CD4-positive, alpha-beta T cell treated with Interferon alpha-2 for 1 hour (primary cell): ENCODE results near the gene ITPRIP.

Experiments used
- DNase-seq, 2 donors: peaks; one replicate each; pipeline ENCODE4 v3.0.0-alpha.2; 2020 to 2022

ITPRIP gene

DNA sequence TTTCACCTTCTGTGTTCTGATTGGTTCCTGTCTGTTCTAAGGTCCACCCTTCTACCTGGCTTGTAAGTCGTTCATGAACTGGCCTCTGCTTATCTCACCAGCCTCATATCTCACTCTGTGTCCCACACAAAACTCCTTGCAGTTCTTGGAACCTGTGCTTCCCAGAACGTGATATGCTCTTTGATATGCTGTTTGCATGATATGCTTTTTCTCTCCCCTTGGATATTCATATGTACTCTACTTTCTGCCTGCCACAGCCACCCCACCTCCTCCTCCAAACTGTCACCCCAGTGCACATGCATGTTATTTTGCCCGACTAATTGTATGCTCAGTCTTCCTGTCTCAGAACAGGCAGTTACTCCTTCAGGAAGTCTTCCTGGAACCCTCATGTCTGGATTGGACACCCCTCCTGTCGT, 1.9 kb upstream of the ITPRIP start:
- DNase-seq, result no peak

DNA sequence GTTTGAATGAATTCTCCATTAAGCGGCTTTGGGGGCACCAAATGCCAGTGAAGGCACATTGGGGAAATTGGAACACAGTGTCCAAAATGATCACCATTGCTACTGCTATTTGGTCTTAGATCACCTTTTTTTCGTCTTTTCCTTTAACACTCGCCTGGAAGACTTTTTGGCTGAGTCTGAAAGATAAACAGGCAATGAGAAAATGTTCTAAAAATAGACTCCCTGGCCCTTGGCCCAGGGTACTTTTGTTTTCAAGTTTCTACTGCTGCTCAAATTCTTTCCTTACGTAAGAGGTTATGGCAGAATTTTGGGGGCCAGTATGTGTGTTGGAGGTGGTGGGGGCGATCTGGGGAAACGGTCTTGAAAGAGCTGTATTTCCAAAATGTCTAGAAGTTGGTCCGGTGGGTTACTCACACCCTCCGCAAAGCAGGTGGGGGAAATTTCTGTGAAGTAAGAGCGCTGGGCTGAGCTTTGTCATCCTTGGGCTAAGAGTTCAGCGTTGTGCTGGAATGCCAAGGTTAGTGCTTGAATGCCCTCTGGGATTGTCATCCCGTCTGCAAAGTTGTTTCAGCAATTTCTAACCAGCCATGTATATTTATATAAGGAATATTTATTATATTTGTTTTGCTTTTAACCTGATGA, 1.3 kb upstream of the ITPRIP start:
- DNase-seq, result no peak

DNA sequence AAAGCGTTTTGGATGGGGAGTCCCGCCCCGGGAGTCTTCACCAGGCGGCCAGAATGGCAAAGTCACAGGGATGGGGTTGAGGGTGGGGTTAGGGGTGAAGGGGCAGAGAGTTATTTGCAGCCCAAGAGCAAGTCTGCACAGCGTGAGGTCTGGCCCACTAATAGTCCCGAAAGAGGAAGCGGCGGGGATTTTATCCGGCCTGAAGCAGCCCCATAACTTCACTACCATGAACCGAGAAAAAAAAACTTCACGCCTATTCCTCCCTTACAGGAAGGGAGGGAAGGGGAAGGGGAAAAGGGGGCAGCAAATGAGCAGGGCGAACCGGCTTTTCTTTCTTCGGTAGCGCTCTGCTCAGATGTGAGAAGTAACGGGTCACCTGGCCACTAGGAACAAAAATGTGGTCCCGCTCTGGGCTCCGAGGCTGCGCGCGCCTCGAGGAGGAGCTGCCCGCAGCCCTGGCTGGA, 712 bp downstream of the ITPRIP start:
- peak; percentile 52 to 59 for DNase-seq

DNA sequence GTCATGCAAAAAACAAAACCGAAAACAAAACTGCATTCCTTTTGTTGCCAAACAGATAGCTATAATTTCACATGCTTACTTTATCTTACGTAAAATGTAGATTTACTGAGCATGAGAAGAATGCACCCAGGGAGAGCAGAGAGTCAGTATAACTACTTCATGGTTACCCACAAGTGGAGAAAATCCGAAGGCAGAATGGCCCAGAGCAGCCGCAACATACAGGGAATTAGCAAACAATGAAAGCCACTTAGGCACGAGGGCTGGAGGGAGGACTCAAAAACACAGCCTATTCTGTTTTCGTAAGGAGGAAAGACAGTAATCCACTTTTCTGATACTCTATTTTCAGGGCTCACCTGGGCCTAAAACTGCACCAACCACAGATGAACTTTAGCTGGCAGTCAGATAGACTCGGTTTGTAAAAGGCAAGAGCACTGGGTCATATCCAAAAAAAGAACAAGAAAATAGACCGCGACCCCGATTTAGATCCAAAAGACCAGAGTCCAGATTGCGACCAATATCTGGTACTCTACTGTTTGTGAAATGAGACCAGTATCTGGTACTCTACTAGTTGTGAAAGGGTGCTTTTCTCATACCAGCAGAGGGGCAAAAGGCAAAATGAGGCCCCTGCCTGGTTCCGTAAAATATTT, 1.3 kb downstream of the ITPRIP start:
- DNase-seq, result no peak

DNA sequence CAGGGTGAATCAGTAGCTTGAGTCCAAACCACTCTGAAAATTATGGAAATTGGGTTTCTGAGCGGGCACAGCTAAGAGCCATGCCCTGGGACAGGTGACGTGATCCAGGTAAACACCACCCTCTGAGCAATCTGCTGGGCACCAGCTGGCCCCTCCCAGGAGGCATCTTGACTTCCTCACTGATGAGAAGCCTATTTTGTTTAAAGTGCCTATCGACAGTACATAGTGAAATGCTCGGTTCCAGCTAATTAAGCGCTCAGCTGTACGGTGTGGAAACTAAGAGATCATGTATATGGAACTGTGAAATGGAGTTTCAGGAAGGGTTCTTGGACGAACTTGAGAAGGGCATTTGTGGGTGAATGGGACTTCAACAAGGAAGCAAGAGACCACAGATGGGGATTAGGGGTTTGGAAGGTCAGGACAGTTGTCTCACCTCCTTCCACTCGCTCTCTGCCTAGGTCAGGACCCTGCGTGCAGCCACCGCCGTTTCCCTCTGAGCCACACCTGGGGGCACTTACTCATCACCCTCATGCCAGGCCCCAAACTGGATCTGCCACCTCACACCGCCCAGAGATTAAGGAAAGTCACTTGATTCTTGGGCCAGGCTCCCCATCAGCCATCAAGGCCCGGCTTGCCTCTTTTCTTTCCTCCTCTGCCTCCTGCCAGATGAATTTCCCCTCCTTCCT, 3.2 kb downstream of the ITPRIP start:
- no peak for DNase-seq

DNA sequence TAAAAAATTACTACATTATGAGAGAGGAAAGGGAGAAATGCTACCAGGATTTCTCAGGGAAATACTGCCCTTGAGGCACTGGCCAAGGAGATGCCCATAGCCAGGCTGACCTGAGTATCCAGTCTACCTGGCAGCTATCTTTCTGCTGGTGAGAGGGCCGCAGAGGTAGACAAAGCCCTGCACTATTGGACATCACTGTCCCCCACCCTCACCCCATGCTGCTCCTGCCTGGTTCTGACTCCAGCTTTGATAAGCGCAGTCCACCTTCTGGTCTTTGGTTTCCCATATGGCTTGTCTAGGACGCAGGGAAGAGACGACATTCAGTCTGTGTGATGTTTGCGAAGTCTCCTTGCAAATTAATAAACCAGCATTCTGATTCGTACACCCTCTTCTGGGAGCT, 3.7 kb downstream of the ITPRIP start:
- DNase-seq, result no peak

DNA sequence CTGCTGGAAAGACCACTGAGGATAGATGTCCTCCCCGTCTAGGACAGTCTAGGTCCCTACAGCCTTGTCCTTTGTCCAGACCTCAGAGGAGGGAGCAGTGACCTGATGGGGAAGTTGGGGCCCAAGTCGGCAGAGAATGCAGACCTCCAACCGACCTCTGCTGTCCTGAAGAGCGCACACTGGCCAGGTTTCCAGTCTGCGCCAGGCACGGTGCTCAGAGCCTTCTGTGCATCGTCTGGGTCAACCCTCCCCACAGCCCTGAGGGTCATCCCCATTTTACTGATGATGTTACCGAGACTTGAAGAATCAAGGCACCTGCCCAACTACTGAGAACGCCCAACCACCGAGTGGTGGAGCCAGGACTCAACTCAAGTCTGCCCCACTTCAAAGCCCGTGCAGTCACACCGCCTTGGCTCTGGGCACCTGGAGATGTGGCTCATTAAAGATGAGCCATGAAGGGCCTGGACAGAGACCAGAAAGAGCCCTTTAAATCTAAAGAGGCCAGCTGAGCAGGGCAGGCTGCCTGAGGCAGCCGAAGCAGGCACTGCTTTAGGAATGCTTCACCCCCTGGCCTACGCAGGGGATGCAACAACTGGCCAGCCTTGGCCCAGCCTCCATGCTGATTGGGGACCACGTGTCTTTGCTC, 4.4 kb downstream of the ITPRIP start:
- DNase-seq, result no peak

DNA sequence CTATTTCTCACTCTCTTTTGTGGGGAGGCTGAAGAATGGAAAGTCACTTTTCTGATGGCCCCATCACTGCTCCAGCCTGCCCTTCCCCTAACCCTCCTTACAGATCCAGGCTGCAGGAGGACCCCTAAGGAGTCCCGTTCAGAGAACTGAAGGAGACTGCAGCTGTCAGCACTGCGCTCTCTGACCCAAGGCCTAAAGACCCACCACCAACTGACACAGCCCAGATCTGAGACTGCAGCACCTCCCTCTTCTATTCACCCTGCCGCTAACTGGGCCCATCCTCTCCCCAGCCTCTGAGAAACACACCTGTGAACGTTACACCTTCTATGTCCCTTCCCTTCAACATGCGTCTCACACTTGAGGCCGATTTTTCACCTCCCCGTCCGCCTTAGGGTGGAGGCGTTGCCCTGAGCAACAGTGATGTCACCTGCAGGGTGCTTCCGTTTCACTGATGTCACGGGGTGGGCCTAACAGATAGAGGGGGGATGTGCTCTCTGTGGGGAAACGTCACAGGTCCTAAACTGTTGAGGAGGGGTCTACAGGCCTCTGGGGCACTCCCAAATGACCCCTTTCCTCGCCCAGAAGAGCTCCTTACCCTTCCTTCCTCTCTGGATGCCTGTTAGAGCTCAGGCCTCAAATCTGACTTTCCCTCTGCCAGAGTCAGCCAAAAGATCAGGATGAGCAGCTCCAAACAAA, 5.1 kb downstream of the ITPRIP start:
- peak; percentile 76 to 82 for DNase-seq

DNA sequence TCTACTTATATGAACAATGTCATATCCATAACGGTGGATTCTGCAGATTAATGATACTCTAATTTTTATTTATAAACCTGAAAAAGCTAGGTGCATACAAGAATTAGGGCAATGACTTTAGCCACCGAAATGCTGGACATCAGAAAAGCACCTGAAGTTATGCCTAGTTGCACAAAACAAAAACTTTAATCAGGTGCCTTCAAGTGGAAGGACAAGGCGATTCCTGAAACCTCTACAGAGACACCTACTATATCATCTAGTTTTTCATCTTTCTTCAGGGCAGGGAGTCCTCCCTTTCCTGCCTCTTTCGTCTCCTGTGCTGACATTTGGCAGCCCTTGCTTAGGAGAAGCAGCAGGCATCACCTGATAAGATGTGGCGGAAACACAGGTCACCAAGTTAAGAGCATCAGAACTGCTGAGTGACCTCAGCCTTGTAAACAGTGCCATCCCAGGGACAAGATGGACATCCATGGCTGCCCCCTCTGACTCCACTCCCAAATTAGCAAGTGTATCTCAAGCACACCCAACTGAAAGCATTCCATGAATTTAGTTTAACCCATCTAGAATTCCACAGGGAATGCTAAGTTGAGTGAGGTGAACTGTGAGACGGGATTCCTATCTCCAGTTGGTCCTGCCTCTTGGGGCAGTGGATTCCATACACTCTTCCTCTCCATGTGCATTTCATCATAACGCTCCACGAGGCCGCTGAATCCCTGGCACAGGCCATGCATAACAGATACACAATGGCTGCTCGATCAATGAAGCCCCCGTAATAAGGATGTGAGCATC, 5.8 kb downstream of the ITPRIP start:
- no peak for DNase-seq

DNA sequence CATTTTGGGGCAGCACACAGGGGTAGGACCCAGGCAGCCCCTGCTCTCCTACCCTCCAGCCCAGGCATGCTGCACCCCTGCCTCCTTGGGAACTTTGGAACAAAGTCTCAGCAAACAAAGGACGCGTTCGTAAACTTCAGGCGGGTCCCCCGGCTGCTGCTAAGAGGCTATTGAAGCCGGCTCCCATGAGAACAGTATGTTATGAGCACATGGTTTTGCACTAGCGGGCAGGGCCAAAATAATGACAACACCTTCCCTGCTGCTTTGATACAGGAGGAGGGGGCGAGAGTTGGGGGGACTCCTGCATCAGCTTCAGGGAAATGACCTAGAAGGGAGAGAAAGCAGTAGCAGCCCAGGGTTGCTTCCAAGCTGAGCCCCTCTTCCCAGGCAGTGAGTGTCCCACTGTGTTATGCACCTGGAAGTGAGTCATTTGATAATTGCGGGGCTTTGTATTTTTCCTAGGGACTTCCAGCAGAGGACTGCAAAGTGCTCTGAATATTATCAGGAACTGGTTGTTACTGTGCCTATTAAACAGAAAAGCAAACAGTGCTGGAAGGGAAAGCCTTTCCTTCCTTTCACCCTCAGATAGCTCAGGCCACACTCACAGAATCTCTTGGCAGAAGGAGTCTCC, 6.9 kb downstream of the ITPRIP start:
- no peak for DNase-seq

DNA sequence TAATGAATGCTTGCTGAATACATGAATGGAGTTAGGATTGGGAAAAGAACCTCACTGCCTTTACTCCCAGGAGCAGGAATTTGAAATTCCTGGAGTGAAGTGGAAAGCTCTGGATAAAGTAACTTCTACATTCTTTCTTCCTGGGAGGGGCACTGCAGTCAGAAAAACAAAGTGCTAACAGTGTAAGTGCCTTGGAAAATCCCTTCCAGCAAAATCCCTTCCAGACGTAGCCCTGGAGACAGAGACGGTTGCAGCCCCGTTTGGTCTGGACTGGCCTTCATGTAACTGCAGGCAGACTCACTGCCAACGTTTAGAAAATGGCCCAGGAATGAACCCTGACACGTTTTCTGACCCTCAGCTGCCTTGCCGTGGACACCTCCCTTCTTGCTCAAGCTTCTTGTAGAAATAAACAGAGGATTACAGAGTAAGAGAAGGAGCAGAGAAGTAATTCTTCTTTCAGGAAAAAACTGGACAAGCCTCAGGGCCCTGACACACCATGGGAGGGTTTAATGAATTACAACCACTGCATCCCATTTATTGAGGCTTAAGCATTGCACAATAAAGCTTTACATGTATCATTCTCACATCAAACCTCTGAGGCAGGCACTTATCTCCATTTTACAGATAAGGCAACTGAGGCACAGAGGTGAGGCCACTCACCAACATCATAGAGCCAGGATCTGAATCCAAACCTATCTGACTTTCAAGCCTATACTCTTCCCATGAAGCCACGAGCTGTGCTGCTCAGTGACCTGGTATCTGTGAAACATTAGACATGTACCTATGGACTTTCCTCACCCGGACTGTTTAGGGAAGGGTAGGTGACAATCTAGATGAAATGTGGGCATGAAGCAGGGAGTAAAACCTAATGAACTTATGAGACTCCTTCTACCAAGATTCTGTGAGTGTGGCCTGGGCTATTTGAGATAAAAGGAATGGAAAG, 7.8 kb downstream of the ITPRIP start:
- no peak for DNase-seq

DNA sequence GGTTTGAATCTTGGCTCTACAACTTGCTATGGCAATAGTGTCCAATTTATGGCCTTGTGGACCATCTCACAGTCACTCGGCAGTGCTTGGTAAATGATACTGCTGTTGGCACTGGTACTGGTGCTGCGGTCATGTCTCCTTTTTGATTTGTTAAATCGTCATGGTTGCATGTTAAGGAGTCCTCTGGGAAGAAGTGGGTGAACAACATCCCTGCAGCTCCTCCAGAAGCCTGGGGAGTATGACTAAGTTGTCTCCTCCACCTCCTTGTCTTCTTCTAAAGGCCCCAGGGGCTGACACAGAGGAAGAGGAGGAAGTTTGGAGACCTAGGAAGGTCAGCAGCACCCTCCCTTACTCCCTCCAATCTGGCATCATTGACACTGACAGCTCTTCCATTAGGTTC, 8.5 kb downstream of the ITPRIP start:
- no peak for DNase-seq

DNA sequence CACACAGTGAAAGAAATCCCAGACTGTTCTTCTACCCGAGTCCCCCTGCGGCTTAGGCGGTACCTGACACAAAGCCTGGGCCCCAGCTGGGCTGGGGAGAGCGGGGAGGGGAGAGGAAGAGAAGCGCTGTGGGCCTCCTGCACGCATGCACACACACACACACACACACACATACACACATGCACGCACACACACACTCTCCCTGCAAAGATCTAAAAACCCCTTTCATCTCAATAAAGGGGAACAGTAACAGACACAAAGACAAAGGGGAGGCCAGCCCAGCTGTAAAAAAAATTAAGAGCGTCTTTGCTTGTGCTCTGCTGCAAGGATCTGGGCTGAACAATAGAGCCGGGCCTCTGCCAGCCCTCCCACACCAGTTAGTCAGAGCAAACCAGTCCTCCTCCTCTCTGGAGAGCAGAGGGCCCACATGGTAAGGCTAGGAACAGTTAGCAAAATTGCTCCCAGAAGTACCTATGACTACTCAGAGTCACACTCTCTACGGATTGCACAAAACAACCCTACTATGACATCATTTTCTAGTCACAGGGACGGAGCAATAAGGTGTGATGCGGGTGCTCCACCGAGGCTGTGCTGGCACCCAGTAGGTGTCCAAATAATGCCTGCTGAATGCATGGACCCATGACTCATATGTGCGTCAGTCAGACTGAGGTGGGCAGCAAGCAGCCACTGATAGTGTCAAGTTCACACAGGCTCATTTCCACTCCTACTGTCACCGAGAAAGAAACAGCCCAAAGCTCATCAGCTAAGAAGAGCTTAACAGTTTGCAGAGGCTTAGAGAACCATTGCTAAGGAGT, 9.2 kb downstream of the ITPRIP start:
- peak; percentile 77 to 80 for DNase-seq

DNA sequence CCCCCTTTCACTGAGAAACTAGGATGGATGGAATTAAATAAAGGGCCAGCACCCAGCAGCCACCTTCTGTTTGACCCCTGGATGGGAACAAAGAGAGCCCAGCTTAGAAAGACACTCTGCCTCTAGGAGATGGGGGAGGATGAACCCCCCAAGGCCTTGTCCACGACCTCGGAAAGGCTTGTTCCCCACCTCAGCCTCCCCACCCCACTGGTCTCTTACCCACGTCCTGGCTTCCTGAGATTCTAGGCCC, 9.7 kb downstream of the ITPRIP start:
- DNase-seq, result no peak

DNA sequence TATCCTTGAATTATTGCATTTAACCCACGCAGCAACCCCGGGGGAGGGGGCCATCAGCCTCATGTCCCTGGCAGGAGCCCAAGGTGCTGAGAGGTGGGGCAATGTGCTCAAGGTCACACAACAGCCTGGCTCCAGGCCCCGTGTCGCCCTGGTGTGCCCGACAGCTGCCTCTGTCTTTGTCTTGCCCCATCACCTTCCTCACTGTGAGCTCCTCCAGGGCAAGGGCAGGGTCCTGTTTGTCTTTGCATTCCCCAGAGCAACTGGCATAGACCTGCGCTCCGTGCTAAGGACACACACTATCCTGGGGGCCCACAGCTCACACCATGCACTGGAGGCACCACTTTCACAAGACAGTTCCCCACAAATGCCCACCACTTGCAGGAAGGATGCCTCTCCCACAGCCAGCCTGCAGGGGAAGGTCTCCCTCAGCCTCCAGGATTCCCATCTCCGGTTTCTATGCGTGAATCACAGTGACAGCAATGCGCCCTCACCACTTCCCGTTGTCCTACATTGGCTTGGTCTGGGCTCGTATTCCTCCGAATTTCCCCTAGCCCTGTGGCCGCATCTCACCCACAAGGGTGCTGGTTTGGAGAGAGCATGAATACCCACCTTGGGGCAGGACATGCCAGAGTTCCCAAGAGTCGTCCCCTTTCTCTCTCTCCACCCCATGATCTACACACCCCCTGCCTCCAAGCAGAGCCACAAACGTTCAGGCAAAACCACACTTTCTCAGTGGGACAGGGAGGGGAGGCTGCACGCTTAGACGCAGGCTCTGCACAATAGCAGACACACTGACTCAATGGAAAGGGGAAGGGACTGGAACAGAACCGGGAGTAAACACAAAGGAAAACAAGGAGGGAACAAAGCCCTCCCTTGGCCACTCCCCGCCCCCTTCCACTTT, 10.3 kb downstream of the ITPRIP start:
- DNase-seq, result peak in 1 of 2 donors; percentile 18

DNA sequence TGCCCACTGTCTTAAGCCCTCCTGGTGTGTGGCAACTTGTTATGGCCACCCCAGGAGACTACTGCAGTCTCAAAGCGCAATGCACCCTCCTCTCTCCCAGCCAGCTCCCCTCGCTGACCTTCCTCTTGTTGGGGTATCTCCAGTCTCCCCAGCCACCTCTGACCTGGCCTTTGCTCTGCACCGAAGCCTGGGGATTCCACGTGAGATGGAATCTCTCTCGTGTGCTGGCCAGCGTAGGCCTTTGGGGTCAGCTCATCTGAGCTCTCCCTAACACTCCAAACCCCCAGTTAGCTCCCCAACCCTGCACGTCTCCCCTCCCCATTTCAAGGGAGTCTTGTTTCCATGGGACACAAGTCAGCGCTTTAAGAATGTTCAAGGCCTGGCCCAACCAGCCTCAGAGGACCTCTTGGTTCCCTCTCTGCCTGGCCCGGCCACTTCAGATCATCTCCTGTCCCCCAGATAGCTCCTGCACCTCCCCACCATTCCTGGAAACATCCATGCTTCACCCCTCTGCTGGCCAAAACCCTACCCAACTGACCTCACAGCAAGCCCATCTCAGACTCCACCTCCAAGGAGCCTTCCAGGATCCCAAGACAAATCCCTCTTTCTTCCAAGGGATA, 11.2 kb downstream of the ITPRIP start:
- no peak for DNase-seq

DNA sequence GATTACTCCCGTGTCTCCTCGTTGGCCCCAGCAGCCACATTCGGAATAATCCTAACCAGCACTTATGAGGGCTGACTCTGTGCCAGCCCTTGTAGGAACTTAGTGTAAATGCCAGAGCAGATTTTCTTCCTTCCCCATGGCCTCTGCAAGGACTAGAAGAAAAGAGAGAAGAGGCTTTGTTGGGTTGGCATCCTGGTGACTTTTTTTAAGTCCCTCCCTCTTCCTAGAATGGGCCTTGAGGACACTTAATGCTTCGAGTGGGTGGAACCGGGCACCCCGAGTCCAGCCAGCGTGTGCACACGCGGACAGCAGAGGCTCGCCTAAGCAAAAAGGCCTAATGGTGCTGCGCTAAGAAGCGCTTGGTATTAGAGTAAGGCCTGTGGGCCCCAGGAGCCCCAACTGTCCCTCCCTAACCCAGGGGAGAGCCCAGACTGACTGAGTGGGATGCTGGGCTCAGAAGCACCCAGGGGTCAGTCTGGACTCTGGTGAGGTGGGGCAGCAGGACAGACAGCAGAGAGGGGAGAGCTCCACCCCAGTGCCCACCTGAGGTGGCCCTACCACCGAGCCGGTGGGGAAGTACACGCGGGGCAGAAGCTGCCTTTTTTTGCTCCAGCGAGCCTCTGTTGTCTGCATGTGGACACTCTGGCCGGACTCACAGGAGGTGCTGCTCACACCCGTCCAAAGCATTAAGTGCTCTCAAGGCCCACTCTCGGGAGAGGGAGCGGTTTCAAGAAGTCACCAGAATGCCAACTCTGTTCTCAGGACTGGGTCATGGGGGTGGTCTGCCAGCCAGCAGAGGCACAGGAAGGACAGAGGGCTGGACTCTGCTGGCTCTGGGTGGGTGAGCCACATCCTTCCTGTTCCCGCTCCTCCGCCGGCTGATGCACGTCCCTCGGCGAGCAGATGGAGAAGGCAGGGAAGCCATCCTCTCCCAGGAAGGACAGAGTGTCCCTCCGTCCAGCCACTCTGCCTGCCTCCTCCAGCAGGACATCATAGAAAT, 12.5 kb downstream of the ITPRIP start:
- DNase-seq, result no peak
